ENCODE results near the gene CTDNEP1.

DNA sequence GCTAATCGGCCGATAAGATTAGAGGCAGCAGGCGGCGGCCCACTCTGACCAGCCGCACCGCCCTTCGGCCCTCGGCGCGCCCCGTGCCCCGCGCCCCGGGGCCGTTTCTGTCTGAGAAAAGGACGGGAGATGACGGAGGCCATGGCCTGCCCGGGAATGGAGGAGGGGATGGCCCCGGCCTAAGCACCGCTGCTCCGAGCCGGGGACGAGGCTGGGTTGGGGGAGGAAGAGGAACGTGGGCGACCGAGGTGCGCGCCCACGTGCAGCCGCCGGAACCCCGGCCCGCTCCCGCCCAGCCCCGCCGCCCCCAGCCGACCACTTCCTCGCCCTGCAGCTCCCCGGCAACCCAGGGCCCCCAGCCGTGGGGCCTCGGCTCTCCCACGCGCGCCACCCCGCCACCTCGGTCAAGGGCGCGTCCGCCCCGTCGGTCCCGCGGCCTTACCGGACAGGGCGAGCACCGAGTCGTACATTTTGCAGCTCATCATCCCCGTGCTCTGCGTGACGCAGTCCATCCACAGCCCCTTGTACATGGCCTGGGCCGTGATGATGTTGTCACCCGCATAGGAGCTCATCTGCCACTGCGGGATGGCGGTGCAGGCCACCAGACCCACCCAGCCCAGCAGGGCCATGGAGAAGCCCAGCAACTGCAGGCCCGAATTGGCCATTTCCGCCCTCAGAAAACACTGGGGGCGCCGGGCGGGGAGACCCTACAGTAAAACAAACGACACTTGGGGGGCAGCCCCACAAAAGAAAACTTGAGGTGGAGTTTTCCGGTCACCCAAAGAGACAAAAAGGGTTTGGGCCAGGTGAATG is 10.1 kb upstream of the CTDNEP1 start:
- TF ChIP-seq FOXM1 (IDR thresholded peaks at IDR 0.05; ENCODE audit: borderline replicate concordance) = no peak
- TF ChIP-seq LEF1 (IDR thresholded peaks at IDR 0.05; ENCODE audit: borderline replicate concordance) = no peak
- TF ChIP-seq ARNT (IDR thresholded peaks at IDR 0.05) = no peak
- TF ChIP-seq SP1 (IDR thresholded peaks at IDR 0.05) = no peak
- TF ChIP-seq BHLHE40 (IDR thresholded peaks at IDR 0.05; ENCODE audit: borderline replicate concordance) = no peak
- TF ChIP-seq, protein P1, sequence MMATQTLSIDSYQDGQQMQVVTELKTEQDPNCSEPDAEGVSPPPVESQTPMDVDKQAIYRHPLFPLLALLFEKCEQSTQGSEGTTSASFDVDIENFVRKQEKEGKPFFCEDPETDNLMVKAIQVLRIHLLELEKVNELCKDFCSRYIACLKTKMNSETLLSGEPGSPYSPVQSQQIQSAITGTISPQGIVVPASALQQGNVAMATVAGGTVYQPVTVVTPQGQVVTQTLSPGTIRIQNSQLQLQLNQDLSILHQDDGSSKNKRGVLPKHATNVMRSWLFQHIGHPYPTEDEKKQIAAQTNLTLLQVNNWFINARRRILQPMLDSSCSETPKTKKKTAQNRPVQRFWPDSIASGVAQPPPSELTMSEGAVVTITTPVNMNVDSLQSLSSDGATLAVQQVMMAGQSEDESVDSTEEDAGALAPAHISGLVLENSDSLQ (IDR thresholded peaks at IDR 0.05) = no peak
- no peak for TF ChIP-seq L3MBTL2 (conservative IDR thresholded peaks at IDR 0.05)
- TF ChIP-seq ZNF384 (IDR thresholded peaks at IDR 0.05) = no peak

Data from HEK293T (cell line).